NCI-H748 treated with DMSO at 0.1 percent for 48 hours (cell line): ENCODE measurements around the gene GPC5.
"Not testable (repeated sequence)": the region's sequence is repeated elsewhere in the genome, so short reads cannot be mapped to it uniquely, and the experiment has no call there.

Source experiments
- DNase-seq: peaks from one replicate; lab custom pipeline; 2025; lab: John Stamatoyannopoulos, UW

Gene GPC5

DNA sequence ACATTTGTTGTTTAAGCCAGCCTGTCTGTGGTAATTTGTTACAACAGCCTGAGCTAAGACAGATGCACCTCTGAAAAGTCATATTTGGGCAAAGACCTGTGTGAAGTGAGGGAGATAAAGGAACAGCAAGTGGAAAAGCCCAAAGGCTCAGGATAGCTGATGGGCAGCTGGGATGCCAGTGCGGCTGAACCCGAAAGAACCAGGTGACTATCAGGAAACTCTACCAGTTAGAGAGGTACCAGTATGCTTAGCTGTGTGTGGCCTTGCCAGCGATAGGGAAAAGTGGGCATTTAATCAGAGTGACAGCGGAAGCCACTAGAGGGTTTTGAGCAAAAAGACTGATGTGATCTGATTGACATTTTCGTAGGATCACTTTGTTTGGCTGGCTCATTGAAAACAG is 1063.4 kb downstream of the GPC5 start:
- no peak for DNase-seq

DNA sequence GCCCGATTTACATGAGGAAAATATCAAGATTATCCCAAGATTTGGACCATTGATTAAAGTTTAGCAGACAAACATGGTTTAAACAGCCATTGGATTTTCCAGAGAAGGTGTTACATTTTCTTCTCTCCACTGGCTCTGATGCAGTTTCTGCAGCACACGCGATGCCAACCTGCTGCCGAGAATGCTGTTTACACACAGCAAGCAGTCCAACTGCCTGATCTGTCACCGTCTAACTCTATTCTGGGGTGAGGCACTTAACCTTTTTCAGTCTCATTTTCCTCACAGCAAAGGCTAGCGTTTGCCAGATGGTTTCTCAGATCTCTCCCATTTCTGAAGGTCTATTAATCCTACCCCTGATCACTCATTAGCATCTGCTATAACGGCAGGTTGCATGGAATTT is 1064.7 kb downstream of the GPC5 start:
- peak; percentile 85 for DNase-seq

DNA sequence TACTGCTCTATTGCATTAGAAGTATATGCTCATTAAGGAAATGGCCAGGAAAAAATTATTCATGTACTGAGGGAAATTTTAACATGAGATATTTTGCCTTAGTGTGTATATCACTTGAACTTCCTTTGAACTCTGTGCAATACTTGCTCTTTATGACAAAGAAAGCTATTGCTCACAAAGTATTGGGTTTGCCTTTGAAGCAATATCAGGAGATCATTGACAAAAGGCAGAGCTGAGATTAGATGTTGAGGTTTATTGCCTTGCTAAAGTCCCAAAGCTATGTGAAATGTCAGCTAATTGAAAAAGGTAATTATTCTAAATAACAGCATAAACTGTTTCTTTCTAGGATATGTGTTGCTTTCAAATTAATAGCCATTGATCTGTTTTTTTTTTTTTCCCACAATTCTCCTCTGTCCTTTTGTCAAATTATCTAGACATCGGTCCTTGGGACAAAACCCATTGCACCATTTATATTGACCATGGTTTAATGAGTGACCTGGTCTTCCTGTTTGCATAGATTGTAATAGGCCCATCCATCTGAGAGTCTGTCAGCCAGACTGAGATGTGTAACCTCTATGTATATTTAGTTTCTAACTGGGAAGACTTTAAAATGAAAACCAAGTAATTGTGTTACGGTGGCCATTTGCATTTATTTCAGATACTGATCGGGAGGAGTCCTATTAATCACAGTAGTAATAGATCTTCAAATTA is 1075.5 kb downstream of the GPC5 start:
- no peak for DNase-seq

DNA sequence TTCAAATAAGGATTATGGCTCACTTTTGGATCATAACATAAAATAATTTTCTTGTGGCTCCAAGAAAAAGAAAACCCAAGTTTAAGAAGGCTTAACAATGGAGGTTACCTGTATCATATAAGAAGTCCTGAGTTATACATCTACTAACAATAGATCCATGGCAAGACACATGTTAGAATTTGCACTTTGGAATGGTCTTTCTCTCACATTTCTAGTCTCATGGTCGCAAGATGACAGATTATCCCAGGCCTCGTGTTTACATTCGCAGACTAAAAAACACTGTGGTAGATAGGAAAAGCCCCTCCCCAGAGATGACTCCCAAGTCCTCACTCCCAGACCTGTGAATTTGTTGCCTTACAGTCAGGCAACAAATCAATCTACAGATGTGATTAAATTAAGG is 1082.0 kb downstream of the GPC5 start:
- no peak for DNase-seq

DNA sequence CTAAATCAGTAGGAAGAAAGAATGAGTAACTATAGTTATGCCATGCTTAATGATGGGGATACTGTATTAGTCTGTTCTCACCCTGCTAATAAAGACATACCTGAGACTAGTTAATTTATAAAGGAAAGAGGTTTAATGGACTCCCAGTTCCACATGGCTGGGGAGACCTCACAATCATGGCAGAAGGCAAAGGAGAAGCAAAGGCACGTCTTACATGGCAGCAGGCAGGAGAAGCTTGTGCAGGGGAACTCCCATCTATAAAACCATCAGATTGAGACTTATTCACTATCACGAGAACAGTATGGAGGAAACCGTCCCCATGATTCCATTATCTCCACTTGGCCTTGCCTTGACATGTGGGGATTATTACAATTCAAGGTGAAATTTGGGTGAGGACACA is 1084.4 kb downstream of the GPC5 start:
- DNase-seq, result not testable (repeated sequence)

DNA sequence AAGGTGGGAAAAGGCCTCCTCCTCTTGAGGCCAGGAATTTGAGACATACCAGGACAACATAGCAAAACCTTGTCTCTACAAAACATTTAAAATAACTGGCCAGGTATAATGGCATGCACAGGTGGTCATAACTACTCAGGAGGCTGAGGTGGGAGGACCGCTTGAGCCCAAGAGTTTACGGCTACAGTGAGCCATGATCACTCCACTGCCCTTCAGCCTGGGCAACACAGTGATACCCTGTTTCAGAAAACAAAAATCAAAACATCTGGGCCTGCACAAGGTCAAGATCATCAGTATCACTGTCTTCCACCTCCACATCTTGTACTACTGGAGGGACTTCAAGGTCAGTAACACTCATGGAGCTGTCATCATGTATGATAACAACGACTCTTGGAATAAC is 1085.5 kb downstream of the GPC5 start:
- no peak for DNase-seq

DNA sequence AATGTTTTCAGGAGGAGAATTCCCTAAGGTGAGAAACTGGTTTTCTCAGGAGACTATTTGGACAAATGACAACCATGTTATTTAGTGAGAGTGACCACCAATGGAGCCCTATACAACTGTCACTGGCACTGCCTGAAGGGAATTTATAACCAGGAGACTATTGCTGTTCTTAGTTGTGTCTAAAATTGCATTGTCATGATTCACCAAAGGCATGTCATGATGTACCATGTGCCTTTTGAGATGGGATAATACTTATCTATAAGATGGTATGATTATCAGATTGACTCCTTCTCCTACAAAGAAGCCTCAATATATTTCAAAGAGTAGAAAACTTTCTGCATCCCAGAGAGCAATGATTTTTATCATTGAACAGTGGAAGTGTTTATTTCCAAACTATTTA is 1088.8 kb downstream of the GPC5 start:
- no peak for DNase-seq

DNA sequence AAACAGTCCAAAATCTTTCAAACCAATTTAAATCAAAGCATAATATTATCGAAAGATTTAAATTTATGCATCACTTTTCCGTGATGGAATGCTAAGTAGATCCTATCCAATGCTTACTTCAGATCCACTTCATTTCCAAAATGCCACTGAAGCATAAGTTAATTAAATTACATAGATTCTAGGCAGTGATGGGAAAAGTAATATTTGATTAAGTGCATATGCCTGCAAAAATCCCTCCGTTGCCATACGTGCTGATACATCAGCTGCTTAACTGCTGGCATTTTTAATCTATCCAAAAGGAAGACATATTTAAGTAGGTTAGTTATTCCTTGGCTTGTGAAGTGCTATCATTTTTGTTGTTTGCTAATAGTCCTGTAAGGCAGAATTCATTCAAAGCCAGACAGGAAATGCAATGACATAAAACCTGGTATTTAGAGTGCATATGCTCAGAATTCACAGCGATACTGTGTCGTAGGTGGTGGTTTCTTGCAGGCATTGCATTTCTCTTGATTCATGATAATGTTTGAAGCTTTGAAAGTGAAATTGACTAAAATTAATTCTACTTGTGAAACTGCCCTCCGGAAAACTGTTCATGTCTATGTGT is 1089.9 kb downstream of the GPC5 start:
- no peak for DNase-seq

DNA sequence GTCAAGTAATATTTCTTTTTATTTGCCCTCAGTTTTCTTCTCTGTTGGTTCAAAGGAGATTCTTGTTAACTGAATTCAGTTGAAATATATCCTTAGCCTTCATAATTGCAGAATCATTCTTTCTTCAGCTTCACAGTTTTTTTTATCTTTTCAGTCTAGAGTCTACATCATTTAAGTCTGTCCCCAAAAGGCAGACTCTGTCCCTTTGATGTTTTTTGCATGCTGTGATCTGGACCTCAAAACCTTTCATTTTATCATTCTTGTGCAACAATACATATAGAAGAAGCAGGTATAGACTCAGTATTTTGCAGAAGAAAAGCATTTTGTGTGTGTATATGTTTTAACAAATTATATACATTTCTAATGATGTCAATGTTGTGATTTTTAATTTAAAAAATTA is 1093.4 kb downstream of the GPC5 start:
- no peak for DNase-seq

DNA sequence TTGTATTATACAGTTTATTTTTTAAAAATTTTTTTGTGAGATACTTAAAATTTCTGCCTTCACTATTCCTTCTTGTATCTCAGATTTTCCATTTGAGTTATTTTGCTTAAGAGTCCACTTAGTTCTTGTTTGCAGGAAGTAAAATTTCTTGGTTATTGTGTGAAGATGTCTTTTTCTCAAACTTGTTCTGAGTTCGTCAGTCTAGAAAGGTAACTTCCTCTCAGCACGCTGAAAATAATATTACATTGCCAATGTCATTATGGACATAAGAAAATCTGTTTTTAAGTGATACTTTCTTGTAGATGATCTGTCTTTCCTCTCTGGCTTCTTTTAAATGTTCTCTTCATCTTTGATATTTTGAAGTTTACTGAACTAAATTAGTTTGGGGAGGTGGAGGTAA is 1096.5 kb downstream of the GPC5 start:
- no peak for DNase-seq

DNA sequence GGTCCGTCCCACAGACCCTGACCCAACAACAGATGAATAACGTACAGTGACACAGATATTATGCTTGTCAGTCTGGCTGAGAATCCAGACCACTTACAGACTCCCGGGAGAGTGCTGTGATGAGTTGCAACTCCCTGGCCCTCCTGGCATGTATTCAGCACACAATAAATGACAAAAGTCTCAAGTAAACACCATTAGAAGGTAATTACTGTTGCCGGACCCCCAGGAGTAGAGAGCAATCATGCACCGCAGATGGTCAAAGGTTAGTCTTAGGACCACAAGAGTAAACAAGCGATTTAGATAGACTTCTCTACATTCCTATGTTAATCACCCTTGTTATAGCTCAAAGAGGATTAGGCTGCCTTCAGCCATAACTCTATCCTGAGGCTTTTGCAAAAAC is 1101.8 kb downstream of the GPC5 start:
- DNase-seq, result no peak

DNA sequence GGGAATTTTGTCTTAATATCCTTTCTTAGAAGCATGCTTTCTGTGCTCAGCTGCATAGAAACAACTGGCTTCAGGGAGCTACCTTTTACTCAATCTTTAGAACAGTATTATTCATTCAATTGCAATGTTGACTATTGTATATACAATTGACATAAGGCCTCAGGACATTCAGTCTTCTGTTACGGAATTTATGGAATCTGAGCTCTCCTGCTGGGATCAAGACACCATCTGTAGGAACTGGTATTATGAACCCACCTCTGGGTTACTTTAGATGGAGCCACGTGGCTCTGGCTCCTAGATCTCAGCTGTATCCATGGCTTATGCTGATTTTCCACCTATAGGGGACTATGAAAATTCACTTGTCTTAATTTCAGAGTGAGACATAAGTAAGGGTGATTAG is 1112.0 kb downstream of the GPC5 start:
- DNase-seq, result no peak

DNA sequence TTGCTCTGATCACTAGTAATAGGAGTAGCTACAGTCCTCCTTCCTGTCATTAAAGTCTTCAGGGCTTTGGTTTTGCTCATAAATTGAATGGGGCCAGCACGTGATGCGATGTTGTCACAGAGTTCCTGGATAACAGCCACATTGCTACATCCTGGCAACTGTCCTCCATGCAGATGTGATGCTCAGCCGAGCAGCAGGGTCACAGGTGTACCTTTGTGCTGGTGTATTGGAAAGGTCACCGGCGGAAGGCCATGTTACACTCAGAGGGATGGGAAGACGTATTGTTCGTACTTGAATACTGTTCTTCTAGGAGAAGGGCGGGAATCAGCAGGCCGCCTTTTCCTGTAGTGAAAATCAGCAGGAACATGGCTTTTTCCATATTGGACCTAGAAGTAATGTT is 1114.4 kb downstream of the GPC5 start:
- DNase-seq, result no peak

DNA sequence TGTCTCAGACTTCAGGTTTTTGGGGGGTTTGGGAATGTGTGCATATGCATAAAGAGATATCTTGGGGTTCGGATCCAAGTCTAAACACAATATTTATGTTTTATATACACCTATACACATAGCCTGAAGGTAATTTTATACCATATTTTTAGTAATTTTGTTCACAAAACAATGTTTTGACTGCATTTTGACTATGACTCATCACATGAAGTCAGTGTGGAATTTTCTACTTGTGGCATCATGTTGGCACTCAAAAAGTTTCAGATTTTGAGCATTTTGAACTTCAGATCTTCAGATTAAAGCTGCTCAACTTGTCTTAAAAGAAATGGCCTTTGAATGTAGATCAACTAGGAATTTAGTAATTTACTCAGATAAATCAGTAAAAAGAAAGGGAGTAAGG is 1115.3 kb downstream of the GPC5 start:
- no peak for DNase-seq

DNA sequence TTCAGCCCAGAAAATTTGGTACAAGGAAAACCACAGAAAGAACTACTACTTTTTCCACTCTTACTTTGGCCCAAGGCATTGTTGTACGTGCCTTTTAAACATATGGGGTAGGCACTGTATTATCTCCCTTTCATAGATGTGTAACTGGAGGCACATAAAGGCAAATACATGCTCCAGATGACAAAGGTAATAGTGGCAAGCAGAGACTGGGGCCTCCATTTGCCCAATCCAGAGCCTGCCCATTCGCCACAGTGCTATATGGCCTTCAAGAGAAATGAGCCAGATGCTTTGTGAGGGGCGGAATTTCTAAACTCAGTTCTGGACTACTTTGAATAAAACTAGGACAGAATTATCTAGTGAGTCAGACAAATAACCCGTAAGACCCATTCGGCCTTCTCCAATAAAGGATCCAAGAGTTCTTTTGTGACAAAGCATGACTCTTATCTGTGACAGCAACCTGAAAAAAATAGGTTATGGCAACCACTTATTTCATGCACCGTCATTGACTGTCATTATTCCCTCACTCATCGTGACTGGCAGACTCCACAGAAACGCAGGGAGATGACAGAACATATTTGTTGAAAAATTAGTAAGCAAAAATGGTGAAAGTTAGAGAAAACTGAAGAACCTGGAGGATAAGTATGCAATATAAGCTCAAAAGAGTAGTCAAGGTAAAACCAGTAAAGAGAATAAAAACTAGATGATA is 1116.2 kb downstream of the GPC5 start:
- no peak for DNase-seq

DNA sequence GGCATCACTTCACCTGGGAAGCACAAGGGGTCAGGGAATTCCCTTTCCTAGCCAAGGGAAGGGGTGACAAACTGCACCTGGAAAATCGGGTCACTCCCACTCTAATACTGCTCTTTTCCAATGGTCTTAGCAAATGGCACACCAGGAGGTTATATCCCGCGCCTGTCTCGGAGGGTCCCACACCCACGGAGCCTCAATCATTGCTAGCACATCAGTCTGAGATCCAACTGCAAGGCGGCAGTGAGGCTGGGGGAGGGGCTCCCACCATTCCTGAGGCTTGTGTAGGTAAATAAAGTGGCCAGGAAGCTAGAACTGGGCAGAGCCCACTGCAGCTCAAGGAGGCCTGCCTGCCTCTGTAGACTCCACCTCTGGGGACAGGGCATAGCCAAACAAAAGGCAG is 1118.5 kb downstream of the GPC5 start:
- DNase-seq, result not testable (repeated sequence)

DNA sequence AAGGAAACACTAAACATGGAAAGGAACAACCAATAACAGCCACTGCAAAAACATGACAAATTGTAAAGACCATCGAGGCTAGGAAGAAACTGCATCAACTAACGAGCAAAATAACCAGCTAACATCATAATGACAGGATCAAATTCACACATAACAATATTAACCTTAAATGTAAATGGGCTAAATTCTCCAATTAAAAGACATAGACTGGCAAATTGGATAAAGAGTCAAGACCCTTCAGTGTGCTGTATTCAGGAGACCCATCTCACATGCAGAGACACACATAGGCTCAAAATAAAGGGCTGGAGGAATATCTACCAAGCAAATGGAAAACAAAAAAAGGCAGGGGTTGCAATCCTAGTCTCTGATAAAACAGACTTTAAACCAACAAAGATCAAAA is 1120.2 kb downstream of the GPC5 start:
- DNase-seq, result not testable (repeated sequence)

DNA sequence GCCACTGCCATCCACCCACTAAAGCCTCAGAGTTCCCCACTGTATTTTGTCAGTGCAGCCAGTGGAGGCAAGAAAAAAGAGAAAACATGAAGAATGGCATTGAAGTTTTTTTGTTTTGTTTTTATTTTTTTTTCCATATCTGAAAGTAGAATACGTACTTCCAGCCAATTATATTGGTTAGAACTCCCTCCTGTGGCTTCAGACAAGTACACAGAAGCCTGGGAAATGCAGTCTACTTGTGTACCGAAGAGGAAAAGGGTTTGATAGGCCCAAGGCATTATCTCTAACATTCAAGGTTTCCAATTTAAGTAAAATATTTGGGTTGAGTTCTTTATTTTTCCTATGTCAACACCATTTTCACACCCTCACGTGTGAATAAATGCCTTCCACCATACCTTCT is 1131.9 kb downstream of the GPC5 start:
- no peak for DNase-seq

DNA sequence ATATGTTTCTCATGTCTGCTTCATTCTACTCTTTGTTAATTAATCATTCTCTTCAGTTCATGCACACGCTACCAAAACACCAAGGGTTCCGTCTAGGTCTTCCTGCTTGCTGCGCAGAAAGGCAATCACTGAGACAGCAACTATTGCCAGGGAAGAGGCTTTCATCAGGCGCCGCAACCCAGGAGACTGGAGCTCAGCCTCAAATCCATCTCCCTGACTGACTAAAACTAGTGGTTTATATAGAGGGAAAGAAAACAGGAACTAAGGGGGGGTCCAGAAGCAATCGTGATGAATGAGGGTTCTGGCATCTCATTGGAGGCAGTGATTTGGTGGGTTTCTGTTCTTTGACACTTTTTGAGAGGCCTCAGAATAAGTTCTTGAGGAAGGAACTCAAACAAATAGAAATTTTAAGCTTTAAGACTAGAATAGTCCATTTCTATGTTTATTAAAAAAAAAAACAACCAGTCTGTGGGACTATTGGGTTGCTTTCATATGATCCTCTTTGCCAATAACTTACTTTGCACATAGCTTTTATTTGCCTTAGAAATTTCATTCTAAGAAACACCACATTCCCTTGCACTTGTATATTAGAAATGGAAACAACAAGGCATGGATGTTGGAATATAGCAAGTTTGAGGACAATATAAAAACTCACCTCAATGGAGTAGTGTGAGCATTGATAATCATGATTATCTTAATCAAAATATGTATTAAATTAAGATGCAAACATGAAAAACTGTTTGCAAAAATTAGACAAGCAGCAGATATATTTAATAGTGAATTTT is 1137.0 kb downstream of the GPC5 start:
- no peak for DNase-seq

DNA sequence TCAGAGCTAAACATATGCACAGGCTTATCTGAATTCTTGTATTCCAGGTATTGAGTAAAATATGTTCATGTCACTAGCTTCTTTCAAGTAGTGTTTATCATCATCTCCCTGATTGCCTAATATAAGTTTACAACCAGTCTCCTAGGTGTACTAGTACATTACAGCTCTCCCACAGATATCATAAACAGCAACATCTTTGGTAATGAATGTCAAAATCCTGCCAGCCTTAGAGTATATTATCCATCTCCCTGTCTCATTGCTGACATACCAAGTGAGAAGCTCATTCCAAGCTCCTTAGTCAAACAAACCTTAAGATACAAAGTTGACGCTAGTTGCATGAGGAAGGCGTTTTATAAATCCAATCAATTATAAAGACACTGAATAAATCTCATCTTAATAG is 1139.0 kb downstream of the GPC5 start:
- DNase-seq, result no peak

DNA sequence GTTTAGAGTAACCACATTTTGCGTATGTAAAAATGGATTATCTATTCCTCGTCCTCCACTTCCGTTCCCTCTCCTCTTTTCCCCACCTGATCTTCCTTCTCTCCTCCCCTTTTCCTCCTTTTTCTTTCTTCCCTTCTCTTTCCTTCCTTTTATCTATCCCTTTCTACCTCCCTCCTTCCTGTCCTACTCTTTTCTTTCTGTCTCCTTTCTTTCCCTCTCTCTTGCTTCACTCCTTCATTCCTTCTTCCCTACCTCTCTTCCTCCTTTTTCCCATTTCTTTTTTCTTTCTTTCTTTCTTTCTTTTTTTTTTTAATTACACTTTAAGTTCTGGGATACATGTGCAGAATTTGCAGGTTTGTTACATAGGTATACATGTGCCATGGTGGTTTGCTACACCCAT is 1139.7 kb downstream of the GPC5 start:
- DNase-seq, result no peak

DNA sequence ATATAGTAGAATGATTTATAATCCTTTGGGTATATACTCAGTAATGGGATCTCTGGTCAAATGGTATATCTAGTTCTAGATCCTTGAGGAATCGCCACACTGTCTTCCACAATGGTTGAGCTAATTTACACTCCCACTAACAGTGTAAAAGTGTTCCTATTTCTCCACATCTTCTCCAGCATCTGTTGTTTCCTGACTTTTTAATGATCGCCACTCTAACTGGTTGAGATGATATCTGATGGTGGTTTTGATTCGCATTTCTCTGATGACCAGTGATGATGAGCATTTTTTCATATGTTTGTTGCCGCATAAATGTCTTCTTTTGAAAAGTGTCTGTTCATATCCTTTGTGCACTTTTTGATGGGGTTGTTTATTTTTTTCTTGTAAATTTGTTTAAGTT is 1140.7 kb downstream of the GPC5 start:
- DNase-seq, result not testable (repeated sequence)

DNA sequence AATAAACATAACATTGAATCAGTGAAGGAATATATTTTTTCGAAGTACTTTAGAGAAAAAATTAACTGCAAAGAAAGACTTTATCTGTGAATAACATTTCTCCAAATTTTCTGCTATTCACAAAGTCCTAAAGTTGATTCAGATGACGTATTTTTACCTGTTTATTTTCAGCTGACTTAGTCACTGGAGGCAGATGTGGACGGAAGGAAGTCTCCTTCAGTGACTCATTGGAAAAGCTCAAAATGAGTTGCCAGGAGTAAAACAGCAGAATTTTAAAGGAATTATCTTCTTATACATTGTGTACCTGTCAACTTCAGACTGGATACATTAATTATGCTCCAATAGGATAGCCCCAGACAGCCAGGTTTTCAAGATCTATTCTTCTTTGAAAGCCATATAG is 1148.8 kb downstream of the GPC5 start:
- DNase-seq, result no peak
